A549 treated with ZK216348 at 1 μM for 4 hours (cell line): ENCODE measurements around the gene MZT1. TPM values are rescaled to one million over a fixed set of nuclear protein-coding genes. Genes with fewer than 3 reads are reported as not detected.

Experiments used
- total RNA-seq: library from RNA; stranded (reverse); fragments of 200-300 nt; extraction: Qiagen RNA extraction; gene quantifications from 5 replicates; pipeline ENCODE4 v1.2.3, GENCODE V29; 2022; ENCODE audit warnings: low read depth

Gene MZT1, protein sequence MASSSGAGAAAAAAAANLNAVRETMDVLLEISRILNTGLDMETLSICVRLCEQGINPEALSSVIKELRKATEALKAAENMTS
- total RNA-seq, result 5.1 to 14.5 TPM (median 9.4 TPM) in 5 replicates

GRCh38 chr13:72727417-72728289 lies at the start of gene MZT1, which contains the start of gene BORA:
MZT1 (minus strand) TSS chr13:72727629; CDS start chr13:72727602, 27 bp downstream.
BORA (plus strand) TSS chr13:72727923; CDS start chr13:72728941, 1,018 bp downstream.

Other genes starting within 250 kb of the MZT1 start
- gene BORA, start 294 bp upstream of the MZT1 start, total RNA-seq, result 6.2 to 8.6 TPM (median 7.7 TPM) in 5 replicates
- 14.7 to 22.2 TPM (median 19.4 TPM) in 5 replicates for gene DIS3, start 54.3 kb upstream of the MZT1 start, total RNA-seq
- 3.2 to 6.6 TPM (median 4.4 TPM) in 5 replicates for gene PIBF1, start 54.5 kb upstream of the MZT1 start, total RNA-seq